GM10266 (cell line): Measurements from ENCODE around the gene CTXND1.

ENCODE experiments used
- DNase-seq: peaks from one replicate; pipeline ENCODE4 v3.0.0; 2012; ENCODE audit errors: extremely low spot score
- TF ChIP-seq, protein P1 (sequence below): IDR thresholded peaks from 2 replicates; pipeline ENCODE4 v1.5.1; 2012; ENCODE audit warnings: mild to moderate bottlenecking, low read depth; ENCODE audit not compliant: control insufficient read depth, insufficient read depth; ENCODE audit errors: missing control alignments

The CTXND1 gene

DNA sequence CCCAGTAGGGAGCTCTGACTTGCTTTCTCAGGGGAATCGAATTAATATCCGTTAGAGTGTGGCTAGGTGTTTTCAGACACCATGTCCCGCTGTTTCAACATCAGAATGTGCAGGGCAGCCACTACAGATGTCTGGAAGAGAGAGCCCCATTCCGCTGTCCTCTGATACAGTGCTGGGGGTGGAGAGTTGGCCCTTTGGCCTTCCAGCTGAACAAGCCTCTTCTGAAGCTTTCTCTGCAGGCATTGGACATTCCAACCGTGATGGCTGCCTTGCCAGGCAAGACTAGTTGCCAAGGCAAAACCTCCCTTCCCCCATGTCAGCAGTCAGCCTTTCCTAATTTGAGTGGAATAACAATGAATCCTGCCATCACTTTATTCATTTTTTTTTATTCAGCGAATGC is 97.7 kb downstream of the CTXND1 start:
- DNase-seq: no peak
- TF ChIP-seq, protein P1, sequence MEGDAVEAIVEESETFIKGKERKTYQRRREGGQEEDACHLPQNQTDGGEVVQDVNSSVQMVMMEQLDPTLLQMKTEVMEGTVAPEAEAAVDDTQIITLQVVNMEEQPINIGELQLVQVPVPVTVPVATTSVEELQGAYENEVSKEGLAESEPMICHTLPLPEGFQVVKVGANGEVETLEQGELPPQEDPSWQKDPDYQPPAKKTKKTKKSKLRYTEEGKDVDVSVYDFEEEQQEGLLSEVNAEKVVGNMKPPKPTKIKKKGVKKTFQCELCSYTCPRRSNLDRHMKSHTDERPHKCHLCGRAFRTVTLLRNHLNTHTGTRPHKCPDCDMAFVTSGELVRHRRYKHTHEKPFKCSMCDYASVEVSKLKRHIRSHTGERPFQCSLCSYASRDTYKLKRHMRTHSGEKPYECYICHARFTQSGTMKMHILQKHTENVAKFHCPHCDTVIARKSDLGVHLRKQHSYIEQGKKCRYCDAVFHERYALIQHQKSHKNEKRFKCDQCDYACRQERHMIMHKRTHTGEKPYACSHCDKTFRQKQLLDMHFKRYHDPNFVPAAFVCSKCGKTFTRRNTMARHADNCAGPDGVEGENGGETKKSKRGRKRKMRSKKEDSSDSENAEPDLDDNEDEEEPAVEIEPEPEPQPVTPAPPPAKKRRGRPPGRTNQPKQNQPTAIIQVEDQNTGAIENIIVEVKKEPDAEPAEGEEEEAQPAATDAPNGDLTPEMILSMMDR: no peak

DNA sequence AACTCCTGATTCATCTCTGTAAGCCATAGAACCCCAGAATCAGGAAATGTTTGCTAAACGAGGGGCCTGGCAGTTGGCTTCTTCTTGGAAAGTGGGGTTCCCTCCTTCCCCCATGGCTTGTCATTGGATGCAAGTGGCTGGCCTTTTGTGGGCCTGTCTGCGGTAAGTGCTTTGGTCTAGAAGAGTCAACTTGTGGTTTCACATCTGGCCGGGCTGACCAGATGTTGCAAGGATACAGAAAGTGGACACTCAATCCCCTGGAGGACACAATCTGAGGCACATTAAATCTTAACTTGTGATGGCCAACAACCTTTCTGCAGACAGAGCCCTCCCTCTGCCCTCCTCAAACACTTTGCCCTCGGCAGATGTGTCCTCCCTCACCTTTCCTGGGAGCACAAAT is 98.1 kb downstream of the CTXND1 start:
- TF ChIP-seq, protein P1: no peak
- no peak for DNase-seq

DNA sequence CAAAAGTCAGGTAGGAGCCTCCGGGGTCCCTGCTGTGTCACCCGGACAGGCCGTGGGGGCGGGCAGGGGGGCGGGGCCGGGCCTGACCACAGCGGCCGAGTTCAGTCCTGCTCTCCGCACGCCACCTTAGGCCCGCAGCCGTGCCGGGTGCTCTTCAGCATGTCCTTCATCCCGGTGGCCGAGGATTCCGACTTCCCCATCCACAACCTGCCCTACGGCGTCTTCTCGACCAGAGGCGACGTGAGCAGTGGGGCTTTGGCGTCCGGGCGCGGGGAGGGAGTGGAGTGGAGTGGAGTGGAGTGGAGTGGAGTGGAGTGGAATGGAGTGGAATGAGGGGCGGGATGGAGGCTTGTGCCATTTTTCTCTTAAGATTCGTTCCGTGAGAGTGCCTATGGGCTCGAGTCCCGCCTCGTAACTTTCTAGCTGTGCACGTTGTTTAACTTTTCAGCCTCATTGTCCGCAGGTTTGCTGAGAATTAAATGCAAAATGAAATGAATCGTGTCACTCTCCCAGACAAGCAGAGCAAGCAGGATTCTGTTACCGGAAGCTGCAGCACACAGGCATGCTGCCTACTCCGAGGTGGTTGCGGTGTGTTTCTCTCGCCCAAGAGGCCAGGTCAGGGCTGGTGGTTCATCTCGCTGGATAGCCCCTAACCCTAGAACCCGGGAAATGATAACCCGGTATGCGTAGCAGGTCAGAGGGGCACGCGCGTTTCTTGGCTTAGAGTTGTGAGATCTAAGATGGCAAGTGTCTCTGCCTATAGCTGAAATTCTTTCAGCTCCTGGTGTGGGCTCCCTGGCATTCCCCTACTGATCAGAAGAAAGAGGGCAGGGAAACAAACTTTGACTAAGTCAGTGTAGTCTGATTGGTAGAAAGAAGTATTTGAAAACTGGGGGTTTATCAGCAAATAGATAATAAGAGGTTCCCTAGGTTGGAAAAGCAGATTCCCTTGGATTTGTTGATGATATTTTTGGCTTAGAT is 98.8 kb downstream of the CTXND1 start, which contains the start of gene FAH:
FAH (plus strand) TSS at position 104 of the 981 bp plus-strand sequence; CDS start at position 160, 56 bp downstream.
- TF ChIP-seq, protein P1: no peak
- DNase-seq: no peak

DNA sequence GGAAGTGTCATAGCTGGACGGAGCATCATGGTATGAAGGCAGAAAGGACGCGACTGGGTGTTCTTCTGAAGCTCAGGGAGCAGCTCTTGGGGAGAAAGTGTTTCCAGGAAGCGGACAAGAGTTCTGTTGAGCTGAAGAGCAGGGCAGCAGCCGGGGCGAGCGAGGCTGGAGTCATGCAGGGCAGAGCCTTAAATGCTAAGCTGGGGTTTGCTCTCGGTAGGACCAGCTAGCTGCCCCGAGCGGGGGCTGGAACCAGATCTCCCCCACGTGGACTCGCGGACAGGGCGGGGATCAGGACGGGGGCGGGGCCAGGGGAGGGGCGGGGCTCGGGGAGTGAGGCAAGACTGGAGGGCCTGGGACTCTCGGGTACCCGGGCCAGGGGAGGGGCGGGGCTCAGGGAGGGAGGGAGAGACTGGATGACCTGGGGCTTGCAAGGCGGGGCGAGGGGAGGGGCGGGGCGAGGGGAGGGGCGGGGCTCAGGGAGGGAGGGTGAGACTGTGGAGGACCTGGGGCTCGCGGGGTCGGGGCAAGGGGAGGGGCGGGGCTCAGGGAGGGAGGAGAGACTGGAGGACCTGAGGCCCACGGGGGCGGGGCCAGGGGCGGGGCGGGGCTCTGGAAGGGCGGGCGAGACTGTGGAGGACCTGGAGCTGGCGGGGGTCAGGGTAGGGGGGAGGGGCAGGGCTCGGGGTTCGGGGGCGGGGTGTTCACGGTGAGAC is 99.7 kb downstream of the CTXND1 start:
- DNase-seq: peak; percentile 97
- TF ChIP-seq, protein P1: no peak

DNA sequence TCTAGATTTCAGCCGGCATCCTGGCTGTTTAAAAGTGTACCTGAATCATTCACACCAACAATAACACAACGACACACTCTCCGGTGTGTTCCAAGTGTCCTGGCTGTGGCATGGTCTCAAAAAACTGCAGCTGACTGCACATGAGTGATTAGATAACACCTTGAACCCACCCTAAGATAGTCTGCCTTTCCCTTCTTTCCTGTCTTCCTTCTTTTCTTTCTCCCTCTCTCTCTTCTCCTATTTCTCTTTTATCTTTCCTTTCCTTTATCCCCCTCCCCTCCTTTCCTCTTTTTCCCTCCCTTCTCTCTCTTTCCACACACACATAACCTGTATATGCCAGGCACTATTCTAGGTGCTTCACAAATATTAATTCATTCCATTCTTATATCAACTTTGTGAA is 100.4 kb downstream of the CTXND1 start:
- TF ChIP-seq, protein P1: no peak

DNA sequence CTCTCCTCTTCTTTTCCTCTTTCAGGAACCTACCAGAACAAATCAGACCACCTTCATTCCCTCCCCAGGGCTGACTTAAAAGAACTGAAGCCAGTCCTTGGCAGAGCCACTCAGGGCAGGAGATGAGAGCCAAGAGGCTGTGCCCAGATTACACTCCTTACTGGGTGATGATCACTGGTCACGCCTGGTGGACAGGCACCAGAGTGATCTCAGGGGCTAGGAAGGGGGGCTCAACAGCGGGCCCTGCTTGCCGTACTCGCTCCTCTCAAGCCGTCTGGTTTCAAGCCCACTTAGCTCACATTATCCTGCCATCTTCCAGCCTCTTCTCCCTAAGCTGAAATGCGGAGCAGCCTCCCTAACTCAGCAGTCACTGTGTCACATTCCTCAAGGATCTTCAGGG is 100.9 kb downstream of the CTXND1 start:
- no peak for DNase-seq
- TF ChIP-seq, protein P1: no peak

More for the DNA sequence above, 100.4 kb downstream of the CTXND1 start:
- no peak for DNase-seq
